Measurements from ENCODE around the gene MAN1A1. TPM values are rescaled to one million over a fixed set of nuclear protein-coding genes. Genes with fewer than 3 reads are reported as not detected.

Gene MAN1A1
- total and polyA plus RNA-seq, 7 donors: 10.2 to 143 (median 81.9) TPM

DNA sequence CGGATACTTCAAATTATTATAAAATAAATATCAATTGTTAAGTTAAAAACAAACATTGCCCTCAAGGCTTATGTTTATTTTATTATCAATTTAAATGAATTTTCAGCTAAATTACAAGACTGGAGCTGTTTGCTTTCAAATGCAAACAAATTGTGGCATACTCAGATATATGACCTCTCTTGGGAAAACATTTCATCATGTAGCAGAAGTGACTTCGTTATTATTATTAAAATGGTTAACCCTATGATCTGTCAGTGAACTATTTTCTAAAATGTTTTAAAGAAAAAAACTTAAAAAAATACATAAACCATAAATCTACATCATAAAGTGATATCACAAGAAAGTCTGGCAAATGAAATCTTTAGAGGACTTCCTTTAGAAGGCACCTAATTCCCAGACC, 72.5 kb downstream of the MAN1A1 start:
- WGBS, 2 donors: 68 to 77% methylated on average over 2 of the region's 2 CpGs
- intact Hi-C loops (cut with DNase I): no loop called here
- TF ChIP-seq, protein P1, sequence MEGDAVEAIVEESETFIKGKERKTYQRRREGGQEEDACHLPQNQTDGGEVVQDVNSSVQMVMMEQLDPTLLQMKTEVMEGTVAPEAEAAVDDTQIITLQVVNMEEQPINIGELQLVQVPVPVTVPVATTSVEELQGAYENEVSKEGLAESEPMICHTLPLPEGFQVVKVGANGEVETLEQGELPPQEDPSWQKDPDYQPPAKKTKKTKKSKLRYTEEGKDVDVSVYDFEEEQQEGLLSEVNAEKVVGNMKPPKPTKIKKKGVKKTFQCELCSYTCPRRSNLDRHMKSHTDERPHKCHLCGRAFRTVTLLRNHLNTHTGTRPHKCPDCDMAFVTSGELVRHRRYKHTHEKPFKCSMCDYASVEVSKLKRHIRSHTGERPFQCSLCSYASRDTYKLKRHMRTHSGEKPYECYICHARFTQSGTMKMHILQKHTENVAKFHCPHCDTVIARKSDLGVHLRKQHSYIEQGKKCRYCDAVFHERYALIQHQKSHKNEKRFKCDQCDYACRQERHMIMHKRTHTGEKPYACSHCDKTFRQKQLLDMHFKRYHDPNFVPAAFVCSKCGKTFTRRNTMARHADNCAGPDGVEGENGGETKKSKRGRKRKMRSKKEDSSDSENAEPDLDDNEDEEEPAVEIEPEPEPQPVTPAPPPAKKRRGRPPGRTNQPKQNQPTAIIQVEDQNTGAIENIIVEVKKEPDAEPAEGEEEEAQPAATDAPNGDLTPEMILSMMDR (IDR thresholded peaks at IDR 0.05): no peak
- no peak for TF ChIP-seq EP300 (IDR thresholded peaks at IDR 0.05)
- no peak for TF ChIP-seq POLR2AphosphoS5 (IDR thresholded peaks at IDR 0.05)
- TF ChIP-seq POLR2A (IDR thresholded peaks at IDR 0.05): no peak

DNA sequence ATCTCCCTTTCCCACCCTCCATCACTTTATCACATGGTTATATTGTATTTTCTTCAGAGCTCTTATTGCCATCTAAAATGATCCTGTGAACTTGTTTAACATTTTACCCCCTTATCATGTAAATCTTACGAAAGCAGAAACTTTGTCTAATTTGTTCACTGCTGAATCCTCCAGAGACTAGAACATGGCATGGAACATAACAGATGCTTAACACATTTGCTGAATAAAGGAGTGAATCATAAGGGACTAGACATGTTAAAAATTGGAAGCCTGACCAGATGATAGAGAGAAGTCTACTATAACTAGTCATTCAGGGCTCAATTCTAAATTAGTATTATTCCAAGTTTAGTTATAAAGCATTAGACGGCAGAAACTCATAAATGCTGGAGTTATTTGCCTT, 73.3 kb downstream of the MAN1A1 start:
- Histone ChIP-seq H3K27me3 (no peaks in the 10 kb centered on the region), H3K4me1 (peaks cover 0 to 5% (median 2%) of the 10 kb centered on the region in 4 donors), H3K36me3 (no peaks in the 10 kb centered on the region), H3K9me3 (no peaks in the 10 kb centered on the region), H3K27ac (no peak overlapping the region), H3K4me3 (no peak overlapping the region)
- WGBS, 2 donors: 78 to 95% methylated on average over 2 of the region's 2 CpGs
- no peak for DNase-seq
- TF ChIP-seq, protein P1 (IDR thresholded peaks at IDR 0.05): no peak
- TF ChIP-seq POLR2AphosphoS5 (IDR thresholded peaks at IDR 0.05) (no peak), POLR2A (IDR thresholded peaks at IDR 0.05) (no peak), EP300 (IDR thresholded peaks at IDR 0.05) (no peak)
- intact Hi-C loops (cut with DNase I): no loop called here

More for the DNA sequence above, 72.5 kb downstream of the MAN1A1 start:
- H3K9me3 ChIP-seq: no peaks in the 10 kb centered on the region
- no peaks in the 10 kb centered on the region for H3K27me3 ChIP-seq
- peaks cover 0 to 5% (median 2%) of the 10 kb centered on the region in 4 donors for H3K4me1 ChIP-seq
- H3K4me3 ChIP-seq: no peak overlapping the region
- H3K36me3 ChIP-seq: no peaks in the 10 kb centered on the region
- no peak for DNase-seq
- no peak overlapping the region for H3K27ac ChIP-seq

DNA sequence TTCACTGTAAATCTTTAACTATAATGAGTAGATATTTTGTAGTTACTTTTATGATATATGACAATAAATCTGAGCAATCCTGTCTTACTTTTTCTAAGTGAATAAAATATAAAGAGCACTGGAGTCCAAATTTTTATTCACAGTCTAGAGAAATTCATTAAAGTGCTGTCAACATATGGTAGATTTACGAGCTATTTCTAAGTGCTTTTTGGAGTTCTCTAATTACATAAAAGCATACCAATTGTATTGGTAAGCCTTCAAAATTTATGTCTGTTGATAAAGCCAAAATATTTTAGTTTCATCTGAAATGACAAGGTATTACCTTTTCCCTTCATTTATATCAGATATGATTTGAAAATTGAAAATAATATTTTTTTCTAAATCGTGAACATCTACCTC, 75.4 kb downstream of the MAN1A1 start:
- WGBS, 2 donors: 89 to 94% methylated on average over 2 of the region's 2 CpGs
- H3K4me1 ChIP-seq: peaks cover 0 to 5% (median 2%) of the 10 kb centered on the region in 4 donors
- H3K27me3 ChIP-seq: no peaks in the 10 kb centered on the region
- H3K27ac ChIP-seq: no peak overlapping the region
- H3K4me3 ChIP-seq: no peak overlapping the region
- intact Hi-C loops (cut with DNase I): no loop called here
- no peaks in the 10 kb centered on the region for H3K9me3 ChIP-seq
- TF ChIP-seq, protein P1 (IDR thresholded peaks at IDR 0.05): no peak
- TF ChIP-seq POLR2AphosphoS5 (IDR thresholded peaks at IDR 0.05): no peak
- no peak for TF ChIP-seq EP300 (IDR thresholded peaks at IDR 0.05)
- no peak for TF ChIP-seq POLR2A (IDR thresholded peaks at IDR 0.05)
- peaks cover 0 to 7% (median 1%) of the 10 kb centered on the region in 4 donors for H3K36me3 ChIP-seq
- no peak for DNase-seq

DNA sequence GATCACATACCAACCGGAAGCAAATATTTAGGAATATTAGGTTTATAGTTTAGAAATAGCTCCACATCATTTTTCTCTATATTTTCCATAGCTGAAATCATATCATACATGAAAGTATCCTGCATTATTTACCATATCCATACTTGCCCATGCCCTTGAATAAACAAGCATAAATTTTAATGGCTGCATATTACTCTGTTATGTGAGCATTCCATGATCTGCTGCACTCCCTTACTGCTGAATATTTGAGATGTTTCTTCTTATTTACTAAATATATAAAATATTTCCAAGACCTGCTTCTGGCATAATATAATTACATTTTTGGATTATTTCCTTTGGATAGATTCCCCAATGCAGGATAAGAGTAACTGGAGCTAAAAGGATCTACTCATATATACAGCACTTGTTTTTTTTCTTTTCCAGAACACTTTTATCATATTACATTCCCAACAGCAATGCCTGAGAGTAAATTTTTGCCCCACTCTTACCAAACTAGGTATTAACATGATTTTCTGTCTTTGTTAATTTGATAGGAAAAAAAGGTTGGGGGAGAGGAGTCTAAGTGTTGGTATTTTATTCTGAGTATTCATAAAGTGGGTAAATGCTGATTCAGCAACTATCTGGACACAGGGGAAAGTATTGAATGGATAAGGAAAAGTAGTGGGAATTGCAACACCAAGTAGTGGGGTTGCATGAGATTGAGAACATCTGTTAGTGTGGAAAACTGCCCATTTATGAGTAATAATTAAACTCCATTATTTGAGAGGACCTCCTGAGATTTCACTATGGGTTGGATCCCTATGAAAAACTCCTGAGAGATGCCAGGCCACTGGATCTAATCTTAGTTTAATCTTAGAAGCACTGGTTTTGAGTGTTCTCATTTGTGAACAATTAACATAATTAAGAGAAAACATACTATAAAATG, 76.0 kb downstream of the MAN1A1 start:
- 96 to 100% methylated on average over 1 of the region's 1 CpG for WGBS, 2 donors
- DNase-seq: no peak
- intact Hi-C loops (cut with DNase I): no loop called here
- Histone ChIP-seq H3K36me3 (peaks cover 0 to 7% (median 2%) of the 10 kb centered on the region in 4 donors), H3K27me3 (no peaks in the 10 kb centered on the region), H3K9me3 (no peaks in the 10 kb centered on the region), H3K27ac (no peak overlapping the region), H3K4me1 (peaks cover 0 to 5% (median 2%) of the 10 kb centered on the region in 4 donors), H3K4me3 (no peak overlapping the region)
- TF ChIP-seq POLR2A (IDR thresholded peaks at IDR 0.05) (no peak), EP300 (IDR thresholded peaks at IDR 0.05) (no peak), POLR2AphosphoS5 (IDR thresholded peaks at IDR 0.05) (peak in 3 of 4 donors; percentile 41 to 48 (median 41))

DNA sequence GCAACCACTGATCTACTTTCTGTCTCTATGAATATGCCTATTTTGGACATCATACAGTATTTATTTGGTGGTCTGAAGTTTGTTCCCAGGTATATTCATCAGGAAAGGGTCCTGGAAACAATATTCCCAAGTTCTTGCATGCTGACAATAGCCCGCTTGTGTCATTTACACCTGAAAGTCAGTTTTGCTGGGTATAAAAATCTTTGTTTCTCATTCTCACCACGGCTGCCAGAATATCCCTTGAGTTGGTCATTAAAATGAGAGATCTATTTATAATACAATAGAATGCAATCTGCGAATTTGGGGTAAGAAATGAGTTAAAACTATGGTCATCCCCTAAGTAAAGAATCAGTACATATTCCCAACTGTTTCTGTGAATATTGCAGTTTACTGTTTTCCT, 79.0 kb downstream of the MAN1A1 start:
- TF ChIP-seq EP300 (IDR thresholded peaks at IDR 0.05): no peak
- TF ChIP-seq, protein P1 (IDR thresholded peaks at IDR 0.05): no peak
- TF ChIP-seq POLR2AphosphoS5 (IDR thresholded peaks at IDR 0.05): no peak
- no peak for TF ChIP-seq POLR2A (IDR thresholded peaks at IDR 0.05)
- intact Hi-C loops (cut with DNase I): no loop called here
- Histone ChIP-seq H3K27ac (no peak overlapping the region), H3K4me3 (no peak overlapping the region), H3K4me1 (peaks cover 0 to 5% (median 2%) of the 10 kb centered on the region in 4 donors), H3K9me3 (no peaks in the 10 kb centered on the region), H3K36me3 (peaks cover 0 to 7% (median 2%) of the 10 kb centered on the region in 4 donors), H3K27me3 (no peaks in the 10 kb centered on the region)
- DNase-seq: no peak
- 97 to 98% methylated on average over 3 of the region's 3 CpGs for WGBS, 2 donors

Measured in sigmoid colon (tissue), 7 donors.